Endothelial cell of umbilical vein (primary cell): ENCODE measurements around the gene CBFB. TPM values are rescaled to one million over a fixed set of nuclear protein-coding genes. Genes with fewer than 3 reads are reported as not detected.

ENCODE experiments used
- BruUV-seq: library from RNA; stranded (reverse); fragments of 400-500 nt; replicated peaks from 2 replicates; lab custom pipeline; 2021; lab: Mats Ljungman, UMichigan
- CTCF ChIA-PET: fragments of 300-600, 350-600 bp; sonication (Branson Sonifier 250); formaldehyde crosslinking; loops from one replicate; lab custom pipeline; 2021; ENCODE audit warnings: antibody characterized with exemption, inconsistent platforms; lab: Charles Lee
- POLR2A ChIA-PET: fragments of 300-600, 350-600 bp; sonication (Branson Sonifier 250); formaldehyde crosslinking; loops from one replicate; lab custom pipeline; 2021; ENCODE audit warnings: antibody characterized with exemption, inconsistent platforms; lab: Charles Lee
- DNase-seq: peaks from one replicate; pipeline ENCODE4 v3.0.0-alpha.2; 2011; ENCODE audit warnings: low read depth, low spot score
- FAIRE-seq: peaks from 2 replicates; lab custom pipeline; 2011; peaks lifted over from hg19 to GRCh38; lab: Jason Lieb, UNC
- H2AFZ ChIP-seq: 2 replicates; pipeline ENCODE4 v1.6.0; 2012; ENCODE audit warnings: low read depth, low read length, control low read depth, inconsistent platforms
- H3K27ac ChIP-seq: 2 replicates; pipeline ENCODE4 v1.5.1; 2011; ENCODE audit warnings: low read depth, mild to moderate bottlenecking, control low read depth, low read length, moderate library complexity; ENCODE audit not compliant: insufficient read depth
- H3K27me3 ChIP-seq, 2 experiments: 2 replicates each; pipeline versions ENCODE4 v1.6.0 to v1.6.1; 2011; ENCODE audit warnings: low read length in 2 of 2, mixed read lengths in 1 of 2; ENCODE audit not compliant: control insufficient read depth in 2 of 2, insufficient read depth in 2 of 2
- H3K36me3 ChIP-seq, 2 experiments: 2 replicates in 1 of 2; 3 replicates in 1 of 2; pipeline ENCODE4 v1.5.1; 2011; ENCODE audit warnings: low read length in 2 of 2, mild to moderate bottlenecking in 1 of 2, moderate library complexity in 1 of 2; ENCODE audit not compliant: control insufficient read depth in 2 of 2, insufficient read depth in 2 of 2; ENCODE audit errors: extremely low read depth in 1 of 2
- H3K4me1 ChIP-seq: 3 replicates; pipeline ENCODE4 v1.5.1; 2011; ENCODE audit warnings: mild to moderate bottlenecking, low read length; ENCODE audit not compliant: control insufficient read depth, insufficient read depth; ENCODE audit errors: extremely low read depth
- H3K4me2 ChIP-seq: 2 replicates; pipeline ENCODE4 v1.6.1; 2011; ENCODE audit warnings: low read length, control low read depth, mixed read lengths; ENCODE audit not compliant: insufficient read depth
- H3K4me3 ChIP-seq, 3 experiments: fragments of 200-600 bp in 1 of 3; sonication (generic), shearing (Covaris generic) in 1 of 3; replicated peaks in 1 of 3; 2 replicates each; pipeline ENCODE4 v1.5.1; 2011 to 2016; ENCODE audit warnings: control low read depth in 3 of 3, low read length in 3 of 3, mild to moderate bottlenecking in 2 of 3, inconsistent platforms in 1 of 3, low read depth in 1 of 3, moderate library complexity in 1 of 3; ENCODE audit not compliant: insufficient read depth in 1 of 3
- H3K79me2 ChIP-seq: 2 replicates; pipeline ENCODE4 v1.6.0; 2012; ENCODE audit warnings: low read length, inconsistent platforms; ENCODE audit not compliant: control insufficient read depth, insufficient read depth
- H3K9ac ChIP-seq: replicated peaks from 2 replicates; pipeline ENCODE3; 2011; ENCODE audit warnings: low read length, control low read depth; ENCODE audit not compliant: insufficient read depth; ENCODE audit errors: extremely low read depth
- H3K9me1 ChIP-seq: replicated peaks from 3 replicates; pipeline ENCODE4 v1.6.0; 2011; ENCODE audit warnings: mild to moderate bottlenecking, low read length; ENCODE audit not compliant: control insufficient read depth, insufficient read depth; ENCODE audit errors: extremely low read depth
- H3K9me3 ChIP-seq: replicated peaks from 2 replicates; pipeline ENCODE4 v1.5.1; 2012; ENCODE audit warnings: low read length, inconsistent platforms; ENCODE audit not compliant: control insufficient read depth, insufficient read depth
- H4K20me1 ChIP-seq: replicated peaks from 2 replicates; pipeline ENCODE3; 2011; ENCODE audit warnings: mild to moderate bottlenecking, low read length; ENCODE audit not compliant: control insufficient read depth, insufficient read depth; ENCODE audit errors: extremely low read depth
- CTCF ChIP-seq, 2 donors: IDR thresholded peaks; 1 replicate in 1 of 2; 2 replicates in 1 of 2; pipeline ENCODE4 v1.5.1; 2011; ENCODE audit warnings: low read length in 2 of 2, mild to moderate bottlenecking in 2 of 2, moderate library complexity in 2 of 2, control low read depth in 1 of 2, inconsistent platforms in 1 of 2, low read depth in 1 of 2; ENCODE audit not compliant: insufficient read depth in 1 of 2; ENCODE audit errors: extremely low read depth in 1 of 2
- EZH2 ChIP-seq: IDR thresholded peaks from 2 replicates; pipeline ENCODE4 v1.6.1; 2012; ENCODE audit warnings: borderline replicate concordance, low read depth, mild to moderate bottlenecking, moderate library complexity, low read length, inconsistent platforms; ENCODE audit not compliant: severe bottlenecking
- FOS ChIP-seq: IDR thresholded peaks from 2 replicates; pipeline ENCODE4 v1.6.1; 2011; ENCODE audit warnings: mild to moderate bottlenecking, low read length, moderate library complexity, borderline replicate concordance; ENCODE audit not compliant: insufficient read depth
- GATA2 ChIP-seq: IDR thresholded peaks from 2 replicates; pipeline ENCODE4 v1.7.0; 2011; ENCODE audit warnings: low read depth, mild to moderate bottlenecking, moderate library complexity, mixed read lengths, low read length; ENCODE audit not compliant: insufficient read length, insufficient read depth
- JUN ChIP-seq: IDR thresholded peaks from 2 replicates; pipeline ENCODE4 v1.6.1; 2011; ENCODE audit warnings: borderline replicate concordance, low read depth; ENCODE audit not compliant: insufficient read length, insufficient read depth
- MYC ChIP-seq: IDR thresholded peaks from one replicate; pipeline ENCODE4 v1.6.1; 2011; ENCODE audit warnings: mild to moderate bottlenecking, low read depth, low read length
- POLR2A ChIP-seq: IDR thresholded peaks from 2 replicates; pipeline ENCODE4 v1.6.1; 2012; ENCODE audit warnings: low read depth, mild to moderate bottlenecking, control low read depth, low read length
- POLR2AphosphoS5 ChIP-seq: IDR thresholded peaks from 2 replicates; pipeline ENCODE4 v1.6.1; 2012; ENCODE audit warnings: low read depth, mild to moderate bottlenecking, control low read depth, low read length, moderate library complexity; ENCODE audit not compliant: insufficient read depth
- dilution Hi-C: fragments of 300-500 bp; cut with MboI; formaldehyde crosslinking; loops from one replicate; pipeline ENCODE4 v1.15.0; 2019; ENCODE audit warnings: low sequenced_read_pairs; ENCODE audit not compliant: extremely low pct_ligation_motif_present
- intact Hi-C: fragments of 100-400 bp; cut with micrococcal nuclease; formaldehyde crosslinking; loops from one replicate; pipeline ENCODE4 v1.10.0; 2022
- polyA plus RNA-seq, 4 experiments: library from polyadenylated mRNA; depleted of rRNA in 3 of 4; stranded (reverse) in 3 of 4; unstranded in 1 of 4; fragments of >200 nt; gene quantifications; 2 replicates each; pipeline versions ENCODE4 v1.2.1 to v1.2.3, GENCODE V29; 2011 to 2012; ENCODE audit warnings: missing spikeins in 1 of 4
- total RNA-seq: library from RNA; stranded (reverse); gene quantifications from 2 replicates; pipeline ENCODE4 v1.2.3, GENCODE V29; 2021
- TF ChIP-seq, protein P1 (sequence below): IDR thresholded peaks from 2 replicates; pipeline ENCODE4 v1.6.1; 2011; ENCODE audit not compliant: insufficient read depth, insufficient read length

The CBFB gene
- total and polyA plus RNA-seq, 2 donors (not counting 3 experiments of a cell fraction or from before 2014, with no cell fraction given) = 27.8 to 103 TPM

DNA sequence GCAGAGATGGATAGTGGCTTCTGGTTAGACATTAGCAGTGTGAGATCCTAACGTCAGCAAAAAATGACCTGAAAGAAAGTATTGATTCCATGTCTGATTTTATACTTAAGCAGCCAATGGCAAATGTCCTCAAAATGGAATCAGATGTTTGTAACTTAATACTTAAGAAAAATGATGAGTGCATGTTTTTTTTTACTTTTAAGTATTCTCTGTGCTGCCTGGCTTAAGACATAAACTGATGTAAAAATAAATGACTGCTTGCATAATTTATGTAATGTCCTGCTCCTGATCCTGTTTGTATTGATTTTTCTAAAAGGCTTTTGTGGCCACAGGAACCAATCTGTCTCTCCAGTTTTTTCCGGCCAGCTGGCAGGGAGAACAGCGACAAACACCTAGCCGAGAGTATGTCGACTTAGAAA is 7.4 kb downstream of the CBFB start:
- H3K27me3 ChIP-seq = no peaks in the 10 kb centered on the region
- no peak overlapping the region for H3K9ac ChIP-seq
- no peaks in the 10 kb centered on the region for H3K9me1 ChIP-seq
- H3K36me3 ChIP-seq = peaks cover 0 to 23% of the 10 kb centered on the region in 2 experiments
- H3K27ac ChIP-seq = no peak overlapping the region
- ChIA-PET POLR2A (no interaction called here), CTCF (no interaction called here)
- H3K4me1 ChIP-seq = peaks cover 16% of the 10 kb centered on the region
- no peak overlapping the region for H3K4me2 ChIP-seq
- H3K9me3 ChIP-seq = no peaks in the 10 kb centered on the region
- no peak overlapping the region for H3K4me3 ChIP-seq
- peaks cover 21% of the 10 kb centered on the region for H4K20me1 ChIP-seq
- H2AFZ ChIP-seq = no peak overlapping the region
- intact Hi-C loops (no loop called here), dilution Hi-C loops (no loop called here)
- no peak for DNase-seq
- H3K79me2 ChIP-seq = peaks cover 99% of the 10 kb centered on the region
- BruUV-seq = no TSS peak
- TF ChIP-seq JUN (no peak), POLR2A (no peak), MYC (no peak), POLR2AphosphoS5 (no peak), GATA2 (no peak), FOS (no peak), CTCF (IDR thresholded peaks at IDR 0.05; ENCODE audit: extremely low read depth in 1 of 2, insufficient read depth in 1 of 2, low read depth in 1 of 2, low read length in 2 of 2) (no peak), EZH2 (no peak)
- TF ChIP-seq, protein P1, sequence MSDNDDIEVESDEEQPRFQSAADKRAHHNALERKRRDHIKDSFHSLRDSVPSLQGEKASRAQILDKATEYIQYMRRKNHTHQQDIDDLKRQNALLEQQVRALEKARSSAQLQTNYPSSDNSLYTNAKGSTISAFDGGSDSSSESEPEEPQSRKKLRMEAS = no peak
- FAIRE-seq = no peak
